ENCODE measurements around the gene UVRAG.

Gene UVRAG

DNA sequence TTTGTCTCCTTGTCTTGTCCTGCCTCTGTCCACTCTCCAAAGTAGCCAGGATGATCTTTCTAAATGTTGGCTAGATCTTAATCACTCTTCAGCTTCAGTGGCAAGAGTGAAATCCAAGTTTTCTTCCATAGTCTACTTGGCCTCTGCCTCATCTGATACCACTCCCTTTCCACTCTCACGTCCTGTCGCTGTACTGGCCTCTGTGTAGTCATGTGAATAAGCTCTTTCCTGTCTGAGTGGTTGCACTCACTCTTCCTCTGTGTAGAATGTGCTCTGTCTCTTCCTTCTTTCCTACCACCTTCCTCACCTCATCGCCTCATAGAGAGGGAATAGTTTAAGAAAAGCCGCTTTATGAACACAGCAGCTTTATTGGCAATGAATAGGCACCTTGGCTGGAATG, 304.8 kb downstream of the UVRAG start:
- peak in 2 of 4 experiments; percentile 17 to 23 for DNase-seq

DNA sequence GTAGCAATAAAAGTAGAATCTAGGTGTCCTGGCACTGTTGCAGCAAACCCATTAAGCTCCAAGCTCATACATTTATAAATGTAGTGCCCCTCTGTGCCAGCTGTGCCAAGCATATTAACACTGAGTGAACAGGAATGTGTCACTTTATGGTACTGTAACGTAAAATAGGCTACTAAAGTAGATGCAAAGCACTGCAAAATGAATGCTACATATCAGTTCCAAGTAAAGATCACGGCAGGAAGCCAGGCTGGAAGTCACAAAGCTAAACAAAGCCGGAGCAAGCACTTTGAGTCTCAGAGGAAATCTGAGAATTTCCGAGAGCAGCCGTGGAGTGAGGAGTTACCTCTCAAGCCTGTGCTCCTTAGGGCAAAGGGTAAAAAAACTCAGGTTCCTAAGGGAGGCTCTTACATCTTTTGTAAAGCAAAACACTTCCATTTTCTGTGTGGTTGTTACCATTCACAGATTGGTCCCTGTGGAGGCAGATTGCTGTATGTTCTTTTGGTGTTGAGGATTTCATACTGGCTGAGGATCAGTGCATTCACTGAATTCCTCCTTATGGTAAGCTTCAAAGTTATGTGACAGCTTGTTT, 305.6 kb downstream of the UVRAG start:
- no peak for DNase-seq

DNA sequence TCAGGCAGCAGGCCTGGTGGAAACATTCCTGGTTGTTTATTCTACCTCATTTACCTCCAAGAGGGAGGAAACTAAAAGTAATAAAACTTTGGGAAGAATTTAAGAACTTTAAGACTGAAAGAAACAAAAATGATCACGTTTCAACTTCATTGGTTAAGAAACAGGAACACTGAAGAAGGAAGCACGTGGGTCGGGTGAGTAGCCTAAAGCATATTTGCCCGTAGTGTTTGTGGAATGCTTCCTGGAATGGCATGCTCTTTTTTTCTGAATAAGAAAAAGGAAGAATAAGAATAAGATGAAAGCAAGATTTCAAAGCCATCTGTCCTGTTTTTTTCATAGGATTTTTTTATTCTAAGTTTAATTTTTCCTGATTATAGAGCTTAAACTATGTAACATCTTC, 308.2 kb downstream of the UVRAG start:
- peak; percentile 41 to 76 (median 62) for DNase-seq

DNA sequence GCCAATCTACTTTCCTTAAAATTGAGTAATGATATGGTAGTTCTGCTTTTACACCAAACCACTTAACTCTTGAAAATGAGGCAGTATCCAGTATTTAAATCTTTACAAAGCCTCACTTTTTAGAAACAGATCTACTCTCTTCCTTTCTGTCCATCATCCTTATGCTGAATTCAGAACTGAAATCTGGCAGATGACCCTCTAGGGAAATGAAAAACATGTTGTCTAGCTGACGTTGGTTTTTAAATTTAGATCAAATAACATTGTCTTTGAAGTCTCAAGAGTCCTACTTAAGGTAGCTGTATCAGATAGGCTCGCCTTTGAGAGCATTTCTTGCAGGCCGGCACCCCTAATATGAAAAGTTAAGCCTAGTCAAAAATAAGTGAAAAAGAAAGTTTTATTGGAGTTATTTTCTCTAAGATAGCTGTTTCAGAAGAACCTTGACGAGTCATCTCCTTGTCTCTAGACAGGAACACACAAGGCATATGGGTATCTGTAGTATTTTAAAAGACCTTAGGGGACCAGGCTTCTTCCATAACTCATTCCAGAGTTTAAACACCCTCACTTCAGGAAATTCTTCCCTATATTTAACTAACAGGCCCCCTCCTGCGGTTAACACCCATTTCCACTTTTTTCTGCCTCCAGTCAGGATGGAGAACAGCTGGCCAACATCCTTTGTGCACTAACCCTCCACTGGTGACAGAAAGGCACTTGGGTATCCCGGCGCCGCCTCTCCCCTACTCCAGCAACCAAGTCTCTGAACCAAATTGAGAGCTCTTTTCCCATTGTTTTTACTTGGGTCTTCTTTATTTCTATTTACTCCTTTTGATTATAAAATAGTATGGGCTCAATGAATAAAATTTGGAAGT, 310.1 kb downstream of the UVRAG start:
- DNase-seq: peak in 2 of 4 experiments; percentile 29 to 44

DNA sequence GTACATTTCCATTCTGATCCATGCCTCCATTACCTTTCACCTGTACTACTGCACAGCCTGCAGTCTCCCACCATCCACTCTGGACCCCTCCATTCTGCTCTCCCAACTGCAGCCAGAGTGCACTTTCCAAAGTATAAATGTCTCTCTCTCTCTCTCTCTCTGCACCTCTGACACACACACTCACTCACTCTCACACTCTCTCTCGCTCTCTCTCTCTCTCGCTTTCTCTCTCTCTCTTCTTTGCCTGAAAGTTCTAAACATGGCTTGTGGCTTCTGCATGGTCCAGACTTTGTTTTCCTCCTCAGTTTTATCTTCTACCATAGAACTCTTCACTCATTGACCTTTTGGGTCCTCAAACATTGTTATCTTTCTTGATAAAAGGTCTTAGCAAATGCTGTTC, 314.7 kb downstream of the UVRAG start:
- DNase-seq: no peak

DNA sequence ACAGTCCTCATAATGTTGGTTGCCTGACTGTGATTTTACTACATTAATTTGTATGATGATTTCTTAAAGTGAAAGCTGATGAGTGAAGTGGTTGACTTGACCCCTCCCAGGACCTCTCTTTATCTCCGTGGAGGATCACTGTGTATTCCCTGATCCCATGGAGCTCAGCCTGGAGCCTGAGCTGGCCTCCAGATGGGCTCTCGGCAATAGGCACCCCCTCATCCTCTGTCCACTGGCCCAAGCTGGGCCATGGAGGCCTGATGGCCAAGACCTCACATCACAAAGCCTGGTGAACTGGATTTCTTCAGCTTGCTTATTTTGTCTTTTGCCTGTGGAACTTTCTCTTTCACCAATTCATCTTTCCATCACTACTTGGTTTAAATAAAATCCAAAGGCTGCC, 316.1 kb downstream of the UVRAG start:
- no peak for DNase-seq

DNA sequence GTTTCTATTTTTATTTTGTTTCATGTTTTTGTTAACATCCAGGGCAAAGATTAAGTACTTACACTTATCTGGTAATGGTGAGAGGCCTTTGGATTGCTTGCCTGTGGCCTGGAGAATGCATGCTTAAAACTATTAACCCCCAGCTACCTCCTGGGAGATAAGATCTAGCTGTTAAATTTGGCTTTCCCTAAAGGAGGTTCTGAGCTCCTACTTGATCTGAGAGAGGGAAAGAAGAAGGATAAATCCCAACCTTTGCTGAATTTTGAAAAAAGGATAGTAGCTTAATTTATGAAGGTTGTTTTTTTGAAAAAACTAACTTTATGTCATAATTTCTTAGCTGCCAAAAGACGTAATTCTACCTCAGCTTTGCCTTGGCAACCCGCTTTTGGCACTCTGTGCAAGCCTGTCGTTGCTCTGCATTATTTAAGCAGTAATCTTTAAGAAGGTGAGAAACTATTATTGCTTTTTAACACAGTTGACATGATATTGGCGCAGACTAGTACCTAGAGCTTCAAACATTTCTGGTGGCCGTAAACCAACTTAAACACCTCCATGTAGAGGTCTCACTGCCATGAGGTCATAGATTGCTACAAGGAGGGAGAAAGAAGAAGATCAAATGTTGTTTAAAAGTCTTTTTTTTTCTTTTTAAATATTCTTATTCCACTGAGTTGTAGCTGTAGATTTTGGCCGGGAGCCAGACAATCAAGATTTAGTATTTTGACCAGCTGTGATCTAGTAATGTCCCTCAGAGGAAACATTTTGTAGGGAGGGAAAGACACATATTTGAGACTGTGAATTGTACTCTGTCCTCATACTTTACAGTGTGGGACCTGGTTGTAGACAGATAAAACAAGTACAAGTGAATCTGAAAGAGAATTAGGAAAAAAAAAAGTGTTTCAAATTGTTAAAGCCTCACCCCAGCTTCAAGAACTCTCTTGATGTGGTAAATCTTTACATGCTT, 316.9 kb downstream of the UVRAG start:
- DNase-seq: no peak

DNA sequence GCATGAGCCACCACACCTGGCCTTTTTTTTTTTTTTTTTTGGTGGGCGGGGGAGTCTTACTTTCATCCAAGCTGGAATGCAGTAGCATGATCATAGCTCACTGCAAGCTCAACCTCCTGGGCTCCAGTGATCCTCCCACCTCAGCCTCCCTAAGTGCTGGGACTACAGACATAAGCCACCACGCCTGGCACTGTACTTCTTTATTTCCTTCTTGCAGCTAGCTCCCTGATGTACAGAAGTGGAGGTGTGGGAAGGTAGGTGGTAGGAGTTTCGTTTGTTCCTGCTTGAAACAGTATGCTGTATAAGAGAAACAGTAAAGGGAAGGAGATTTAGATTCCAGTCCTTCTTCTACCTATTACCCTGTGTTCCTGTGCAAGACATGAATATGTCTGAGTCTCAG, 319.2 kb downstream of the UVRAG start:
- DNase-seq: no peak

DNA sequence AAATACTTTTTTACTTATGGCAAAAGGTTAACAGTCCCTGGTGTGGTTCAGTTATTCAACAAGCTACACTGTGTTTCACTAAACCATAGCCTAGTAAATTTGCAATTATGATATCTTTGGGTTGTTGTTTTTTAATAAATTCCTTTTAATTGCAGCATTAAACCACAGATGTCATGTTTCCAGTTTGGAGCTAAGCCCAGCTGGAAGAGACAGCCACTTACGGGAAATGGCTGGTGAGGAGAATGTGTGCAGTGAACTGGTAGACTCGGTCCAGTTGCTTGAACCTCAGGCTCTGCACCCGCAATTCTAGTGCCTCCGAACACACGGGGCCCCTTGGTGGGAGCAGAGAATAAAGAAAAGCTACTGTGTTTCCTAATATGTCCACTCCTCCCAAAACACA, 320.5 kb downstream of the UVRAG start:
- DNase-seq: no peak

DNA sequence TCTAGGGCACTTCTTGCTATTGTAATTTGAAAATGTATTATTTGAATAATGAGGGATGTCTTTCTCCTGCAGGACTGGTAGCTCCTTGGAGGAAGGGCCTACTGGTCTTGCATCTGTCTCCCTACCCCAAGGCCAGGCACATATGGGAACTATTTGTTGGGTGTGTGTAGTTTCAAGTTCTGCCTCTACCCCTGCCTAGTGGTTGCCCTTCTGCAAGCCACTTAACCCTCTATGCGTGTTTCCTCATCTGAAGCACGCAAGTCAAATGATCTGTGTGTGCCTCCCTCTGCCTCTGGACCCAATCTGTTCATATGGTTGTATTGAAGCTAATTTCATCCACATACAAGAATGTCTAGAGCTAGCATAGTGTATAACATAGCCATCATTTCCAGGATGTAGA, 324.3 kb downstream of the UVRAG start:
- DNase-seq: peak; percentile 34 to 70 (median 64)

DNA sequence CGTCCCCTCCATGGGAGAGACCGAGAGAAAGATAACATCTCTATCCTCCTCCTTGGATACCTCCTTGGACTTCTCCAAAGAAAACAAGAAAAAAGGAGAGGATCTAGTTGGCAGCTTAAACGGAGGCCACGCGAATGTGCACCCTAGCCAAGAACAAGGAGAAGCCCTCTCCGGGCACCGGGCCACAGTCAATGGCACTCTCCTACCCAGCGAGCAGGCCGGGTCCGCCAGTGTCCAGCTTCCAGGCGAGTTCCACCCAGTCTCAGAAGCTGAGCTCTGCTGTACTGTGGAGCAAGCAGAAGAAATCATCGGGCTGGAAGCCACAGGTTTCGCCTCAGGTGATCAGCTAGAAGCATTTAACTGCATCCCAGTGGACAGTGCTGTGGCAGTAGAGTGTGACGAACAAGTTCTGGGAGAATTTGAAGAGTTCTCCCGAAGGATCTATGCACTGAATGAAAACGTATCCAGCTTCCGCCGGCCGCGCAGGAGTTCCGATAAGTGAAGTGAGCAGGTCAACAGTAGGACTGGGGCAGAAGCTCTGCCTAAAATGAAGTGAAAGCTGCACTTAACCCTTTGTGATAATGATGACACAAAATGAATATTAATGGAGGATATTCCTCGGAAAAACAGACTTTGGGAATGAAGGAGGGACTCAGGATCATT, 326.0 kb downstream of the UVRAG start:
- DNase-seq: no peak

DNA sequence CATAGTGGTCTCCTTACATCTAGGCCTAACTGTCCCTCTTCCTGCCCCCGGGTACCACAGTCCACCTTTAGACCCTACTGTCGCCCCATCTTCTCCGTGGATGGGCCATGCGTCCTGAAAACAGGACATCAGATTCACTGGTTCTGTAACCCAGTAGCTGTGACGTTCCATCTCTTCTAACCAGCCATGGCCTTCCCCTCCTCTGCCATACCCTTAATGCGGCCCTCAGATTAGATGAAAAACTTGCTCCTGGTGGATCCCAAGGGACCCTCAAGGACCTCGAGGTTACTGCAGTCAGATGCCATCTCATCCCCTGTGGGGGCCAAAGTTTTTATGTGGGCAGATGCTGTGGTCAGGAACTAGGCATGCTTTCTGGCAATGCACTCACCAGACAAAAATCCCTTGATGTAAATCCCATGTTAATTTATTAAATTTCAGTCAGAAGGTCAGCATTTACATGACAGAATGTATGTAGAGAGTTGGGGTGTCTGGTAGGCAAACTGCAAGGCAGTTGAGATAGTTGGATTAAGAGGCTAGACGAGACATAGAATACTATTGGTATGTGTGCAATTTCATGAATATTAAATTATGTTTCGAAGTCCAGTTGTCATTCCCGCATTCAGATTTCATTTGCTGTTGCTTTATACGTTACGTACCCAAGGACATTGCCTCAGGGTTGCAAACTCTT, 327.0 kb downstream of the UVRAG start:
- DNase-seq: no peak

DNA sequence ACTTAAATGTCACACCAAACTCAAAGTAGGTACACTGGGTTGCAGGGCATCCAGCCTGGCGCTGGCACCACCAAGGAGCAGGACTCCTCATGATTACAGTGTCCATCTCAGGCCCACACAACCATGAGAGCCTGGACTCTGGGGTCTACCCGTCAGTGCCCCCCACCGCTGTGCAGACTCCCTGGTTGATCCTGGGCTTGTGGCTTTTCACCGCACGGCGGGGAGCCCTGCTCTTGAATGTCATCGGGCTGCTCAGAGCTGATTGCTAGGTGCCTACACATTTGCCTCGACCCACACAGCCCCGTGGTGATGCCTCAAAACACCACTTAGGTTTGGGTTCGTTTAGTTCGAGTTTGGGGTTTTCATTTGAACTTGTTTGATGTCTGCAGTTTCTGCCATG, 328.3 kb downstream of the UVRAG start:
- DNase-seq: no peak

DNA sequence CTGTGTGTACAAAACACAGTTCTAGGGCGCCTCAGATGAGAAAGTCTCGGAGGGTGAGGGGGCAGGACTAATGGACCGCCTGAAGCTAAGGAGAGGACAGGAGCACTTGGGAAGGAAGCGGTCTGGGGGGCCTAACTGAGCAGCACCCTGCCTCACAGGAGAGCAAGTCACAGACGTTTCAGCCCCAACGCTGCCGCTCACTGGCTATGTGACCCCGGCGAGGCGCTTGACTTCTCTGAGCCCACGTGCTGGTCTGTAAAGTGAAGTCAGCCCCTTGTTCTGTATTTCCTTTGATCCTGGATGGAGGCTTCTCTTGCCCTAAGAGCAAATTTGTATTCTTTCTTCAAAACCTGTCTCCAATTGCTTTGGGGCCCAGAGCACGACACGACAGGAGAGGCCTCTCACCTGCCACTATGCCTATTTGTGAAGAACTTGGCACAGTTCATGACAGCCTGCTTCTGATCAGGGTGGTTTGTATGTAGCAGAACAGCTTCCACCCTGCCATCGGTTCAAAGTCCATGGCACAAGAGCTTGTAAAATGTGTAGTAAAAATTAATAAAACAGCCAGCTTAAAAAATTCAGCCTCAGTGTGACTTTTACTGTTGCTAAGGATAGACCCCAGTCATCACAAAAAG, 332.2 kb downstream of the UVRAG start:
- no peak for DNase-seq

DNA sequence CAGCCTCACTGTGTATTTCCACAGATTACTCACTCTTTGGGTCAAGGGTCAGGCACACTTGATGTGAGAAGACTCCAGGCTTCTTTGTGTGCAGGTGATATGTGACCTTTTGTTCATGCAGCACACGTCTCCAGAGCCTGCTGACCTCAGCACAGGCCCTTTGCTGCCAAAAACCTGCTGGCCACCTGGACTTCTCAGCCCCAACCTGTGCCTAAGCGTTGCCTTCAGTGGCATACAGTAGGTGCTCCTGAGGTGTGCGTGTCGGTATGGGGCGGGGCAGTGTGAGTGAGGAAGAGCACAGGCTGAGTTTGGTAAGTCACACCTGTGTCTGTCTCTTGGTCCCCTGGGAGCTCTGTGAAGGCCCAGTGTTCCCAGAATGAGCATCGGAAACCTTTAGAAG, 333.2 kb downstream of the UVRAG start:
- no peak for DNase-seq

DNA sequence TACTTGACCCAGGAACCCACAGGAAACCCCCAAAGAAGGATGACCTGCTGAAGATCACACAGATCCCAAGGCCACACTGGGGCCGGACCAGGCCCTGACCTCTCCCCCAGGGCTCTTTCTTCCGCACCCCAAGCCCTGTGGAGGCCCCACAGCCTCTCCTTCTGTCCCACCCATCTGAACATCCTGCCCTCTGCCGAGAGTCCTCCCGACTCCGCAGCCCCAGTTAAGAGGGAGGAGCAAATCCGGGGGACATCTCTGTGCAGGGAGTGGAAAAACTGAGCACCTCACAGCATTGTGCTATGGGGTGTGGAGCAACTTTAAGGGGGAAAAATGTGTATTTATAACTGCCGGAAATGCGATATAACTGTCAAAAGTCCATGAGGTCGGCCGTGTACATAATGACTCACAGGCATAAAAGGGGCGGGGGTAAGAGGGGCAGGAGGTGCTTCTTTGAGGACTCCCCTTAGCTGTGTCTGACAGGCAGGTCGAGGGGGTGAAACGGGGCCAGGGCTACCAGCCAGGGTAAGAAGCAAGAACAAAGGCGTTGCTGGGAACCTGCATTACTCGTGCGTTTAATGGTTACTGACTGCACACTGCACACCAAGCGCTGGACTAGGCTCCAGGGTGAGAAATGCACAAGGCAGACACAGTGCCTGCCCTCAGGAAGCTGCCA, 334.1 kb downstream of the UVRAG start:
- no peak for DNase-seq

DNA sequence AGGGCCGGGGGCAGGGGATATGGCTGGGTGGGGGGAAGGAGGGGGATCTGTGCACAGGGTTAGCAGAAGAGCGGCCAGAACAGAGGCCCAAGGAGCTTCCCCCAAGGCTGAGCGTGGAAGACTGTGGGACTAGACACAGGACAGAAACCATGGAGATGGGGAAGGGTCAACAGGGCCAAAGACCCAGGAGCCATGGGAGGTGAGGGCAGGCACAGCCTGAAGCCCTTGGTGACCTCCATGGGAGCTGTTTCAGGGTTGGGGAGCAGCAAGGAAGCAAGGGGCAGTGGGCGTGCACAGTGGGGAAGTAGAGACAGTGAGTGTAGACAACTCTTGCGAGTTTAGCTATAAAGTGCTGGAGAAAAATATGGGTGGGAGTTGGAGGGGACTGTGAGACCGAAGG, 334.7 kb downstream of the UVRAG start:
- no peak for DNase-seq

DNA sequence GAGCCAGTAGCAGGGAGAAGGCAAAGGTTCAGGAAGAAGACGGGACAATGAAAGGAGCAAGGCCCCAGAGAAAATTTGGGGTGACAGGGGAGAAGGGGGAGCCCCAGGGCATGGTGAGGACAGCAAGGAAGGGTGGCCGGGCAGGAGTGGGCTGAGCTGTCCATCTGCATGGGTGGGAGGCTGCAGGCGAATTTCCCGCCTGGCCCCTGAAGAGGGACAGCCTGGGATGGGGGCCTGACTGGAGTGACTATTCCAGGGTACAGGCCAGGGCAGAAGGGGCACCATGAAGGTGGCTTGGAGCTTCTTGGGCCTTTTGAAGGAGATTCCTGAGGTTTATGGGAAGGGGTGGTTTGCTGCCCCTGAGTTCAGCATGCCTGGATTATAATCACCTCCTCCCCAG, 335.1 kb downstream of the UVRAG start:
- DNase-seq: no peak

DNA sequence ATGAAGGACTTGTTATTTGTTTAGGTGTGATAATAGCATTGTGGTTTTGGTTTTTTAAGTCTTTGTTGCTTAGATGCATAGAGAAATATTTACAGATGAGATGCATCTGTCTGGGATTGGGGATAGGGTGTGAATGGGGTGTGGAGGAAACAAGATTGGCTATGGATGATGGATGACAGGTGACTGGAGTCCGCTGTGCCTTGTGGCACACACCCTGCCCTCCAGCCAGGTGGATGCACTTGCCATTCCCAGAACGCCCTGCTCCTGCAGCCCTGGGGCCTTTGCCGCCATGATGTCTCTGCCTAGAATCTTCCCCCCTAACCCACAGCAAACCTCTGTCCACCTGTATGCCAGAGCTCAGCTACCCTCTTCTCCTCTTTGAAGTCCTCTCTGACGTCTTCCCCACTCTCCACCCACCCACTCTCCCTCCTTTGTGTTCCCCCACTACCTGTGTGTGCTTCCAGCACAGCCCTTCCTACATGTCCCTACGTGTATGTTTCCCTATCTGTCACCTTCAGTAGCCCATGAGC, 336.6 kb downstream of the UVRAG start:
- DNase-seq: no peak

DNA sequence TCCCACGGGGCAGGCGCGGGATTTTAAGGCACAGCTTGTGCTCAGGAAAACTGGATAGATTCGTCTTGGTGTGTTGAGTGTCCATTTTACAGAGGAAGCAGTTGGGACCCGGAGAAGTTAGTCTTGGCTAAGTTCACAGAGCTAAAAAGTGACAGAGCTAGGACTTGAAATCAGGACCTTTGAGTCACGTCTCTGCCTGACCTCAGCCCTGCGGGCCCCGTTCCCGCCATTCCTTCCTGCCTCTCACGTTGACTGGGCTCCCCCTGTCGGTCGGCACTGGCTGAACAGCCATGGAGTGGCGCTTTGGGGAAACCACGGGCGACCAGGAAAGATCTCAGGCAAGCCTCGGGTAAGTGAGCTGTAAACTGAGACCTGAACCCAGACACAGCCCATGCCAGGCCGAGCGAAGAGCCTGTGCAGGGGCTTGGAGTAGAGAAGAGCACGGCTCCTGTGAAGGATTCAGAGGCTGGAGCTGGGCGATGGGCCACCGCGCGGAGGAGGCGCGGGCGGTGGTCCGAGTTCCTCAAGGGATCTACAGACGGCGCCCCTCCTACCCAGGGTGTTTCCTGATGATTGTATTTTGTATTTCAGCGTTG, 337.2 kb downstream of the UVRAG start:
- DNase-seq: peak; percentile 87 to 93 (median 90)

All from suppressor macrophage (primary cell).